SK-N-SH treated with all-trans-retinoic acid at 6 μM for 48 hours (cell line): Measurements from ENCODE around the gene NPR3.

ENCODE experiments used
- ATAC-seq: fragments of 200-7000 bp; cut with Tn5 transposase; 3 replicates; pipeline ENCODE4 v1.9.1; 2020; ENCODE audit warnings: mild to moderate bottlenecking, moderate library complexity
- ARNTL ChIP-seq: fragments of 450-650 bp; formaldehyde crosslinking; IDR thresholded peaks from 2 replicates; pipeline ENCODE4 v1.5.0; 2020; ENCODE audit warnings: low read depth, mild to moderate bottlenecking, moderate library complexity, borderline replicate concordance
- BACH2 ChIP-seq: fragments of 250-450 bp; sonication (Bioruptor Pico); IDR thresholded peaks from 2 replicates; pipeline ENCODE4 v1.9.0; 2021; ENCODE audit warnings: mild to moderate bottlenecking, borderline replicate concordance
- GLIS3 ChIP-seq: fragments of 250-450 bp; sonication (Bioruptor Pico); IDR thresholded peaks from 2 replicates; pipeline ENCODE4 v1.5.0; 2020; ENCODE audit warnings: mild to moderate bottlenecking, moderate library complexity
- ISL1 ChIP-seq: fragments of 250-450 bp; sonication (Bioruptor Pico); IDR thresholded peaks from 2 replicates; pipeline ENCODE4 v2.1.2; 2022; ENCODE audit warnings: mild to moderate bottlenecking, moderate library complexity
- OSR1 ChIP-seq: fragments of 250-450 bp; sonication (Bioruptor Pico); IDR thresholded peaks from 2 replicates; pipeline ENCODE4 v1.8.0; 2022; ENCODE audit warnings: moderate library complexity, mild to moderate bottlenecking, inconsistent platforms
- PPARA ChIP-seq: fragments of 250-450 bp; sonication (Bioruptor Pico); IDR thresholded peaks from 2 replicates; pipeline ENCODE4 v1.5.0; 2020; ENCODE audit warnings: mild to moderate bottlenecking, borderline replicate concordance
- RARB ChIP-seq: fragments of 250-450 bp; sonication (Bioruptor Pico); IDR thresholded peaks from 2 replicates; pipeline ENCODE4 v1.8.0; 2021; ENCODE audit warnings: mild to moderate bottlenecking, moderate library complexity
- SNAI2 ChIP-seq: fragments of 250-450 bp; sonication (Bioruptor Pico); IDR thresholded peaks from 2 replicates; pipeline ENCODE4 v1.5.0; 2020; ENCODE audit warnings: mild to moderate bottlenecking, moderate library complexity
- TCF4 ChIP-seq: fragments of 250-450 bp; sonication (Bioruptor Pico); IDR thresholded peaks from 2 replicates; pipeline ENCODE4 v1.8.0; 2021; ENCODE audit warnings: mild to moderate bottlenecking, moderate library complexity, borderline replicate concordance
- TOX ChIP-seq: fragments of 250-450 bp; sonication (Bioruptor Pico); IDR thresholded peaks from 2 replicates; pipeline ENCODE4 v1.8.0; 2021; ENCODE audit warnings: mild to moderate bottlenecking, moderate library complexity, borderline replicate concordance
- ZC3H10 ChIP-seq: fragments of 250-450 bp; sonication (Bioruptor Pico); IDR thresholded peaks from 2 replicates; pipeline ENCODE4 v1.5.1; 2021; ENCODE audit warnings: mild to moderate bottlenecking, moderate library complexity
- ZFP3 ChIP-seq: fragments of 250-450 bp; sonication (Bioruptor Pico); IDR thresholded peaks from 2 replicates; pipeline ENCODE4 v1.5.0; 2020; ENCODE audit warnings: mild to moderate bottlenecking, moderate library complexity
- ZFP30 ChIP-seq: fragments of 450-650 bp; formaldehyde crosslinking; IDR thresholded peaks from 2 replicates; pipeline ENCODE4 v1.5.0; 2022; ENCODE audit warnings: mild to moderate bottlenecking, moderate library complexity
- ZNF565 ChIP-seq: fragments of 450-650 bp; formaldehyde crosslinking; conservative IDR thresholded peaks from 2 replicates; pipeline ENCODE4 v1.5.0; 2020; ENCODE audit warnings: low read depth, mild to moderate bottlenecking, moderate library complexity
- ZNF8 ChIP-seq: fragments of 450-650 bp; formaldehyde crosslinking; IDR thresholded peaks from 2 replicates; pipeline ENCODE4 v1.5.0; 2020; ENCODE audit warnings: mild to moderate bottlenecking, moderate library complexity
- TF ChIP-seq, protein P1 (sequence below): fragments of 250-450 bp; sonication (Bioruptor Pico); IDR thresholded peaks from 2 replicates; pipeline ENCODE4 v1.8.0; 2020; ENCODE audit warnings: mild to moderate bottlenecking, moderate library complexity, borderline replicate concordance
- TF ChIP-seq, protein P2 (sequence below): fragments of 250-450 bp; sonication (Bioruptor Pico); IDR thresholded peaks from 2 replicates; pipeline ENCODE4 v1.5.0; 2020; ENCODE audit warnings: mild to moderate bottlenecking, moderate library complexity
- TF ChIP-seq, protein P3 (sequence below): fragments of 250-450 bp; sonication (Bioruptor Pico); IDR thresholded peaks from 2 replicates; pipeline ENCODE4 v1.8.0; 2021; ENCODE audit warnings: low read depth, mild to moderate bottlenecking, moderate library complexity, borderline replicate concordance

NPR3 gene

DNA sequence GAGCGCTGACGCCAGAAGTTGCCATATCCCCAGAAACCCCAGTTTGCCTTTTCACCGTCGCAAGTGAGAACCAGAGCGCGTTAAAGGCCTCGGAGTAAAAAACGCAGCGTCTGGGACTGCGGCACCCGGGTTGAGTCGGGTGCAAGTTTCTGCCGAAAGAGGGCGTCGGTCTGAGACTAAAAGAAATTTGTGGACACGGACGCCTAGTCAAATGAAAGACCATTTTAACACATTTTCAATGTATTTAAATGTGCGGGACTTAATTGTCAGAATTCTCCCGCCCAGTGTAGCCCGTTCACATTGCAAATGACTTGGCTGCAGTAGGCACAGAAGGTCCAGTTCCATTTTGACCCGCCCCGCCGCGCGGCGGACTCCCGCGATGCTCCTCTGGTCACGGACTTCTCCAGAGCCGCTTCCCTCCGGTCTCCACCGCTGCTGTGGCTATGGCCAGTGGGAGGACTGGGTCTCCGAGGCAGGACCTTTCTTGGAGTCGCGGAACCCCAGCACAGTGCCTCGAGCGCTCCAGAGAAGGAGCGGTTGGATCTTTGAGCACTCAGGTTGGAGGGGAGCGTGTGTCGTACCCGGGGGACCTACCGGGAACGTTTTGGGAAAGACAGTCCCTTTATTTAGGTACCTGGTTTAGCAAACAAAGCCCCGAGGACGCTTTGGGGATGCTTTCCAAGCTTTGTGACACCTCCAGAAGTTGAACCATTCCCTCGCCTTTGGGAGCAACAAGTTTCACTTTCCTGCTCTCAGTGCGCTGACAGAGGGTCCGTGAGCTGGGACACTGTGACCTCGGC is 1.2 kb upstream of the NPR3 start:
- peak; percentile 75 for ATAC-seq
- TF ChIP-seq OSR1 (CRISPR knock-in tag) (no peak), ZFP30 (CRISPR knock-in tag) (no peak), SNAI2 (CRISPR knock-in tag) (no peak), GLIS3 (no peak), ZNF565 (no peak), BACH2 (CRISPR knock-in tag) (no peak)
- TF ChIP-seq, protein P1, sequence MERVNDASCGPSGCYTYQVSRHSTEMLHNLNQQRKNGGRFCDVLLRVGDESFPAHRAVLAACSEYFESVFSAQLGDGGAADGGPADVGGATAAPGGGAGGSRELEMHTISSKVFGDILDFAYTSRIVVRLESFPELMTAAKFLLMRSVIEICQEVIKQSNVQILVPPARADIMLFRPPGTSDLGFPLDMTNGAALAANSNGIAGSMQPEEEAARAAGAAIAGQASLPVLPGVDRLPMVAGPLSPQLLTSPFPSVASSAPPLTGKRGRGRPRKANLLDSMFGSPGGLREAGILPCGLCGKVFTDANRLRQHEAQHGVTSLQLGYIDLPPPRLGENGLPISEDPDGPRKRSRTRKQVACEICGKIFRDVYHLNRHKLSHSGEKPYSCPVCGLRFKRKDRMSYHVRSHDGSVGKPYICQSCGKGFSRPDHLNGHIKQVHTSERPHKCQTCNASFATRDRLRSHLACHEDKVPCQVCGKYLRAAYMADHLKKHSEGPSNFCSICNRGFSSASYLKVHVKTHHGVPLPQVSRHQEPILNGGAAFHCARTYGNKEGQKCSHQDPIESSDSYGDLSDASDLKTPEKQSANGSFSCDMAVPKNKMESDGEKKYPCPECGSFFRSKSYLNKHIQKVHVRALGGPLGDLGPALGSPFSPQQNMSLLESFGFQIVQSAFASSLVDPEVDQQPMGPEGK (CRISPR knock-in tag), result no peak
- TF ChIP-seq, protein P2, sequence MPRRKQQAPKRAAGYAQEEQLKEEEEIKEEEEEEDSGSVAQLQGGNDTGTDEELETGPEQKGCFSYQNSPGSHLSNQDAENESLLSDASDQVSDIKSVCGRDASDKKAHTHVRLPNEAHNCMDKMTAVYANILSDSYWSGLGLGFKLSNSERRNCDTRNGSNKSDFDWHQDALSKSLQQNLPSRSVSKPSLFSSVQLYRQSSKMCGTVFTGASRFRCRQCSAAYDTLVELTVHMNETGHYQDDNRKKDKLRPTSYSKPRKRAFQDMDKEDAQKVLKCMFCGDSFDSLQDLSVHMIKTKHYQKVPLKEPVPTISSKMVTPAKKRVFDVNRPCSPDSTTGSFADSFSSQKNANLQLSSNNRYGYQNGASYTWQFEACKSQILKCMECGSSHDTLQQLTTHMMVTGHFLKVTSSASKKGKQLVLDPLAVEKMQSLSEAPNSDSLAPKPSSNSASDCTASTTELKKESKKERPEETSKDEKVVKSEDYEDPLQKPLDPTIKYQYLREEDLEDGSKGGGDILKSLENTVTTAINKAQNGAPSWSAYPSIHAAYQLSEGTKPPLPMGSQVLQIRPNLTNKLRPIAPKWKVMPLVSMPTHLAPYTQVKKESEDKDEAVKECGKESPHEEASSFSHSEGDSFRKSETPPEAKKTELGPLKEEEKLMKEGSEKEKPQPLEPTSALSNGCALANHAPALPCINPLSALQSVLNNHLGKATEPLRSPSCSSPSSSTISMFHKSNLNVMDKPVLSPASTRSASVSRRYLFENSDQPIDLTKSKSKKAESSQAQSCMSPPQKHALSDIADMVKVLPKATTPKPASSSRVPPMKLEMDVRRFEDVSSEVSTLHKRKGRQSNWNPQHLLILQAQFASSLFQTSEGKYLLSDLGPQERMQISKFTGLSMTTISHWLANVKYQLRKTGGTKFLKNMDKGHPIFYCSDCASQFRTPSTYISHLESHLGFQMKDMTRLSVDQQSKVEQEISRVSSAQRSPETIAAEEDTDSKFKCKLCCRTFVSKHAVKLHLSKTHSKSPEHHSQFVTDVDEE (CRISPR knock-in tag), result no peak
- TF ChIP-seq, protein P3, sequence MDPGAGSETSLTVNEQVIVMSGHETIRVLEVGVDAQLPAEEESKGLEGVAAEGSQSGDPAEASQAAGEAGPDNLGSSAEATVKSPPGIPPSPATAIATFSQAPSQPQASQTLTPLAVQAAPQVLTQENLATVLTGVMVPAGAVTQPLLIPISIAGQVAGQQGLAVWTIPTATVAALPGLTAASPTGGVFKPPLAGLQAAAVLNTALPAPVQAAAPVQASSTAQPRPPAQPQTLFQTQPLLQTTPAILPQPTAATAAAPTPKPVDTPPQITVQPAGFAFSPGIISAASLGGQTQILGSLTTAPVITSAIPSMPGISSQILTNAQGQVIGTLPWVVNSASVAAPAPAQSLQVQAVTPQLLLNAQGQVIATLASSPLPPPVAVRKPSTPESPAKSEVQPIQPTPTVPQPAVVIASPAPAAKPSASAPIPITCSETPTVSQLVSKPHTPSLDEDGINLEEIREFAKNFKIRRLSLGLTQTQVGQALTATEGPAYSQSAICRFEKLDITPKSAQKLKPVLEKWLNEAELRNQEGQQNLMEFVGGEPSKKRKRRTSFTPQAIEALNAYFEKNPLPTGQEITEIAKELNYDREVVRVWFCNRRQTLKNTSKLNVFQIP (CRISPR knock-in tag), result no peak

DNA sequence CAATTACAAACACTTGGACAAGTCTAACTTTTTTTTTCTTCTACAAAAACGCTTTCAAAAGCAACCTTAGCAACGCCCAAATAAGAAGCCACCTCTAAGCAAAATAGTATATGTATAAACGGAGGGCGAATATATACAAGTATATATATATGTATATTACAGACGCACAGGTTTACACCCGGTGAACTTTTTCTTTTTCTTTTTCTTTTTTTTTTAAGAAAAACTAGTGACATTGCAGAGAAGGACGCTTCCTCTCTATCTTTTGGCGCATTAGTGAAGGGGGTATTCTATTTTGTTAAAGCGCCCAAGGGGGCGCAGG is 200 bp downstream of the NPR3 start:
- no peak for TF ChIP-seq ZFP30 (CRISPR knock-in tag)
- TF ChIP-seq ZC3H10 (CRISPR knock-in tag), result no peak
- no peak for TF ChIP-seq ZFP3 (CRISPR knock-in tag)
- no peak for TF ChIP-seq SNAI2 (CRISPR knock-in tag)
- TF ChIP-seq, protein P3 (CRISPR knock-in tag), result no peak
- TF ChIP-seq TOX (CRISPR knock-in tag), result no peak
- TF ChIP-seq OSR1 (CRISPR knock-in tag), result no peak
- no peak for TF ChIP-seq RARB (CRISPR knock-in tag)
- no peak for TF ChIP-seq ISL1
- no peak for TF ChIP-seq ZNF8 (CRISPR knock-in tag)
- no peak for TF ChIP-seq TCF4 (CRISPR knock-in tag)
- TF ChIP-seq ARNTL (CRISPR knock-in tag), result no peak
- TF ChIP-seq PPARA (CRISPR knock-in tag), result no peak
- TF ChIP-seq, all 23 proteins: peak for 0
- no peak for ATAC-seq

DNA sequence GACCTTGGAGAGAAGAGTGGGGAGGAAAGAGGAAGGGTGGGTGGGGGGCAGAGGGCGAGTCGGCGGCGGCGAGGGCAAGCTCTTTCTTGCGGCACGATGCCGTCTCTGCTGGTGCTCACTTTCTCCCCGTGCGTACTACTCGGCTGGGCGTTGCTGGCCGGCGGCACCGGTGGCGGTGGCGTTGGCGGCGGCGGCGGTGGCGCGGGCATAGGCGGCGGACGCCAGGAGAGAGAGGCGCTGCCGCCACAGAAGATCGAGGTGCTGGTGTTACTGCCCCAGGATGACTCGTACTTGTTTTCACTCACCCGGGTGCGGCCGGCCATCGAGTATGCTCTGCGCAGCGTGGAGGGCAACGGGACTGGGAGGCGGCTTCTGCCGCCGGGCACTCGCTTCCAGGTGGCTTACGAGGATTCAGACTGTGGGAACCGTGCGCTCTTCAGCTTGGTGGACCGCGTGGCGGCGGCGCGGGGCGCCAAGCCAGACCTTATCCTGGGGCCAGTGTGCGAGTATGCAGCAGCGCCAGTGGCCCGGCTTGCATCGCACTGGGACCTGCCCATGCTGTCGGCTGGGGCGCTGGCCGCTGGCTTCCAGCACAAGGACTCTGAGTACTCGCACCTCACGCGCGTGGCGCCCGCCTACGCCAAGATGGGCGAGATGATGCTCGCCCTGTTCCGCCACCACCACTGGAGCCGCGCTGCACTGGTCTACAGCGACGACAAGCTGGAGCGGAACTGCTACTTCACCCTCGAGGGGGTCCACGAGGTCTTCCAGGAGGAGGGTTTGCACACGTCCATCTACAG is 760 bp downstream of the NPR3 start:
- peak; percentile 8 for ATAC-seq
- TF ChIP-seq ZC3H10 (CRISPR knock-in tag) (no peak), ARNTL (CRISPR knock-in tag) (no peak), TOX (CRISPR knock-in tag) (no peak)
- TF ChIP-seq, protein P2 (CRISPR knock-in tag), result no peak
